ENCODE data around the gene FAH.

GRCh38 chr15:80123034-80123433 lies 29.8 kb upstream of the FAH start:
- TF ChIP-seq CTCF (IDR thresholded peaks at IDR 0.05; ENCODE audit: borderline replicate concordance, extremely low read depth, low read length, poor library complexity, severe bottlenecking), result no peak
- TF ChIP-seq EZH2 (IDR thresholded peaks at IDR 0.05; ENCODE audit: borderline replicate concordance, low read depth, low read length, severe bottlenecking), result no peak
